Sigmoid colon (tissue), 4 donors: ENCODE measurements around the gene FEZ2.

ENCODE experiments used
- CTCF ChIP-seq, 4 experiments: fragments of 450-650 bp in 3 of 4; fragments of 200-600 bp in 1 of 4; IDR thresholded peaks; one replicate each; pipeline ENCODE4 v1.5.1; 2016 to 2019; ENCODE audit warnings: antibody characterized with exemption in 4 of 4, mild to moderate bottlenecking in 3 of 4, moderate library complexity in 2 of 4
- EP300 ChIP-seq, 4 donors: sonication (generic); formaldehyde crosslinking; IDR thresholded peaks; one replicate each; pipeline ENCODE4 v1.6.1; 2017; ENCODE audit warnings: antibody characterized with exemption in 4 of 4
- POLR2A ChIP-seq, 2 donors: fragments of 450-650 bp; IDR thresholded peaks; one replicate each; pipeline ENCODE4 v1.6.1; 2016; ENCODE audit warnings: antibody characterized with exemption in 2 of 2, mild to moderate bottlenecking in 2 of 2, moderate library complexity in 2 of 2
- POLR2AphosphoS5 ChIP-seq, 4 donors: sonication (generic); formaldehyde crosslinking; IDR thresholded peaks; one replicate each; pipeline ENCODE4 v1.6.1; 2017; ENCODE audit warnings: antibody characterized with exemption in 4 of 4

GRCh38 chr2:36556842-36557241 is 41.1 kb downstream of the FEZ2 start:
- TF ChIP-seq CTCF (IDR thresholded peaks at IDR 0.05) (no peak), EP300 (IDR thresholded peaks at IDR 0.05) (no peak), POLR2A (IDR thresholded peaks at IDR 0.05) (no peak), POLR2AphosphoS5 (IDR thresholded peaks at IDR 0.05) (no peak)
